HG03097 (cell line): ENCODE data around the gene HS3ST6.
"Not testable (repeated sequence)": the region's sequence is repeated elsewhere in the genome, so short reads cannot be mapped to it uniquely, and the experiment has no call there.

Experiments used
- ATAC-seq: cut with Tn5 transposase; IDR thresholded peaks from one replicate; pipeline ENCODE4 v1.9.1; 2021; ENCODE audit not compliant: unreplicated experiment, low FRiP score

The HS3ST6 gene

DNA sequence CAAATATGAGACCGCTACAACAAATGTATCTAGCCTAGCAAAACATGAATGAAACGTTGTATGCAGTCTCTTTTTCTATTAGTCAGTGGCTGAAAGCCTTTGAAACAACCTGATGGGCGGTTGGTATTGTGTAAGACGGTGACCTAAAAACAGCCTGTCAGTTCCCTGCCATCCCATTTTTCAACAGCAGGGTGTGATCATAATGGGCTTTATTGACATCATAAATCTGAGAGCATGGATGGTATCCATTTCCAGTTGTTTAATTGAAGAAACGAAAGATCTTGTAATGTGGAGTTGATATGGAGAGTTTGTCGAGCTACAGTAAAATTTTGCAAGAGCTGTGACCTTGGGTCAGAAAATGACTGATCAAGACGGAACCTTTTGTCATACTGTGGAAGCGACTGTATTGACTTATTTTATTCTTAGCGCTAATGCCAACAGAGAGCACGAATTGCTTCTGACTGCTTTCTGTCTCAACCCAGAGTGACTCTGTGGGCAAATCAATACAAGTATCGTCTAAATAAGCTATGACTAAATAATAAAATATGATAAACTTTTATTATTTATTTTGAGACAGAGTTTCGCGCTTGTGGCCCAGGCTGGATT, 34.0 kb downstream of the HS3ST6 start:
- no peak for ATAC-seq

DNA sequence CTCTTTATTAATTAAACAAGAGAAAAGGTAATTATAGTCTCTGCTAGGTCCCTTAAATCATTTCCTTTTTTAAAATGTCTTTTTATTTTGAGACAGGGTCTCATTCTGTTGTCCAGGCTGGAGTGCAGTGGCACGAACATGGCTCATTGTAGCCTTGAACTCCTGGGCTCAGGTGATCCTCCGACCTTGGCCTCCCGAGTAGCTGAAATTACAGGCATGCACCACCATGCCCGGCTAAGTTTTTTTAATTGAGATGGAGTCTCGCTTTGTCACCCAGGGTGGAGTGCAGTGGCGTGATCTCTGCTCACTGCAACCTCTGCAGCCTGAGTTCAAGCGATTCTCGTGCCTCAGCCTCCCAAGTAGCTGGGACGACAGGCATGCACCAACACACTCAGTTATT, 37.0 kb downstream of the HS3ST6 start:
- ATAC-seq, result not testable (repeated sequence)

DNA sequence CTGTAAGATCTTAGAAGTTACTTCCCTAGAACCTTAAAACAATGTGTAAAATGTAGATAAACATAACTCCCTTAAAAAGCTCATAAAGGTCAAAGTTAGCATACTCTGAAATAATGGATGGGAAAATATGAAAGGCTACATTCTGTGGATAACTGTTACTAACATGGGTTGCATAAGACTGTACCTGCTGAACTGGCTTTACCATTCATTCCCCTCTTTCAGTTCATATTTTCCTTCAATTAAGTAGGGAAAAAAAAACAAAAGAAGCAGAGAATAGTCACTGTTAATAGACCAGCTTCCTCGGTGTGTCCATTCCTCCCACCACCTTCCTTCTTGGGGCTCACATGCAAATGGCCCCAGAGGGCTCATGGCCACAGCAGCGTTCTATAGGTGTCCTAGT, 38.7 kb downstream of the HS3ST6 start:
- no peak for ATAC-seq

DNA sequence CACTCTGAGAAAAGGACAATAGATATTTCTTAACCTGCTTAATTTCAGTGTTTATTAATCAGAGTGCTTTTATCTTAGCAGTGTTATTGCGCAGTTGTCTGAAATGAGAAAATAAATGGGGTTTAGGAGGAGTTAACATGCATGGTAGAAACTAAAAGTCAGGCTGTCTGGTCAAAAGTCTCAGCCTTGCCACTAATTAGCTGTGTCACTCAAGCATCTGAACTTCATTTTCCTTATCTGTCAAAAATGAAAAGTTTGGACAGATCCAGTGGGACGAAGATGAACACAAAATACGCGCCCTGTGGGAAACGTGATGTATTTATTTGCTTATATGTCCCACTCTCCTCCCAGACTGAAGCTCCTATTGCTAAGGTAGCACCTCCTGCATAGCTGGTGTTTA, 40.0 kb downstream of the HS3ST6 start:
- no peak for ATAC-seq

DNA sequence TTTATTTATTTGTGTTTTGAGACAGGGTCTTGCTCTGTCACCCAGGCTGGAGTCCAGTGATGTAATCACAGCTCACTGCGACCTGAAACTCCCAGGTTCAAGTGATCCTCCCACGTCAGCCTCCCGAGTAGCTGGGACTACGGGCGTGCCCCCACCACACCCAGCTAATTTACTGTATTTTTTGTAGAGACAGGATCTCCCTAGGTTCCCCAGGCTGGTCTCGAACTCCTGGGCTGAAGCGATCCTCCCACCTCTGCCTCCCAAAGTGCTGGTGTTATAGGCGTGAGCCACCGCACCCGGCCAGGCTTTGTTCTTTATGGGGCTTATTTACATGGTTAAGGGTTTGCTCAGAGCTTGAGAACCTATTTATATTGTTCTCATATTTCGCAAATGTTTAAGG, 40.4 kb downstream of the HS3ST6 start:
- ATAC-seq, result no peak

DNA sequence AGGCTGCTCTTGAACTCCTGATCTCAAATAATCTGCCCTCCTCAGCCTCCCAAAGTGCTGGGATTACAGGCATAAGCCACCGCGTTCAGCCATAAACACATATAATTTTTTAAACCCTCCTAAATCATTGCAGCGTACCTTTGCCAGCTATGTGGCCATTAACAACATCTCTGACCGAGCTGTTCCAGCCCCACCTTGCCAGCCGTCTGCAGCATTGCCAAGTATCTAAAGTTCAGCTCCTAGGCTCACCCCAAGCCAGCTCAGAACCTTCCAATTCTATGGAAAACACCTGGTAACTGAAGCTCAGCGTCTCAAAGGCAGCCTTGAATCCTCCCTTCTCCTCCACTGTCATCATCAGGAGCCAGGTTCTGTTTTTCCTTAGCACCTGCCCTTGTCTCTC, 41.1 kb downstream of the HS3ST6 start:
- no peak for ATAC-seq

DNA sequence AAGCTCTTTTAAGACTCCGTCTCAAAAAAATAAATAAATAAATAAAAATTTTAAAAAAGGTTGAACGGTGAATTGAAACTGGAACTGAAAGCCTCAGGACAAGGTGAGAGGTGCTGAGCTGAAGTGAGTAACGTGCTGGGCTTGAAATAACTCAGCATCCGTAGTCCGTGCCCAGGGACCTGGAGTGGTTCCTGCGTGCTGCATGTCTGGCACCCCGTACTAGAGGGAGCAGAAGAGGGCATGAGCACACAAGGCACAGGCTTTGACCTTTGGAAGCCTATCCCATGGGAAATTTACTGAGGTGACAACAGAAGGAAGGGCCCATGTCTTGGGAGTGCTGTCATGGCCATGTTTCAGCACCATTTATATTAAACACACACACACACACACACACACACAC, 41.7 kb downstream of the HS3ST6 start:
- ATAC-seq, result no peak

DNA sequence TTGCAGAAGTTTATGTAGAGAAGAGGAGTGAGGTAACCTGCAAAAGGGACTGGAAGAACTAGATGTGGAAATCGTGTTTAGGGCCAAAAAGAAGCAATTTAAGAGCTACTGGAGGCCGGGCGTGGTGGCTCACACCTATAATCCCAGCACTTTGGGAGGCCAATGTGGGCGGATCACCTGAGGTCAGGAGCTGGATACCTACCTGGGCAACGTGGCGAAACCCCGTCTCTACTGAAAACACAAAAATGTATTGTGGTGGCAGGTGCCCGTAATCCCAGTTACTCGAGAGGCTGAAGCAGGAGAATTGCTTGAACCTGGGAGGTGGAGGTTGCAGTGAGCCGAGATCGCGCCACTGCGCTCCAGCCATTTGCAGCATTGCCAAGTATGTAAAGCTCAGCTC, 42.1 kb downstream of the HS3ST6 start:
- not testable (repeated sequence) for ATAC-seq

DNA sequence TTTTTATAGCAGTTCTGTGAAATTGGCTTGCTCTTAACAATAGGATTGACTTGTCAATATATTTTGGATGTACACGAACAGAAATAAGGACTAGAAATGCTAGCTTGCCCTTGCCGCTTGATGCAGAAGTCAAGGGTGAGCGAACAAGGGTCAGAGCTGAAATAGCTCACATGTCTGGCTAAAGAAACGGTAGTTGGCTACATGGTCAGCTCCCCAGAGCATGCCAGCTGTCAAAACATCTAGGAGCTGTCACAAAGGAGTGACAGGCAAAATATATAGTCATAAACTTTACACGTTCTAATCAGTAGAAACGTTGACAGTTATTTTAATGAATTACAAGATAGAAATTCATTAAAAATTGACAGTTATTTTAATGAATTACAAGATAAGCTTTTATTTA, 43.4 kb downstream of the HS3ST6 start:
- ATAC-seq, result no peak

DNA sequence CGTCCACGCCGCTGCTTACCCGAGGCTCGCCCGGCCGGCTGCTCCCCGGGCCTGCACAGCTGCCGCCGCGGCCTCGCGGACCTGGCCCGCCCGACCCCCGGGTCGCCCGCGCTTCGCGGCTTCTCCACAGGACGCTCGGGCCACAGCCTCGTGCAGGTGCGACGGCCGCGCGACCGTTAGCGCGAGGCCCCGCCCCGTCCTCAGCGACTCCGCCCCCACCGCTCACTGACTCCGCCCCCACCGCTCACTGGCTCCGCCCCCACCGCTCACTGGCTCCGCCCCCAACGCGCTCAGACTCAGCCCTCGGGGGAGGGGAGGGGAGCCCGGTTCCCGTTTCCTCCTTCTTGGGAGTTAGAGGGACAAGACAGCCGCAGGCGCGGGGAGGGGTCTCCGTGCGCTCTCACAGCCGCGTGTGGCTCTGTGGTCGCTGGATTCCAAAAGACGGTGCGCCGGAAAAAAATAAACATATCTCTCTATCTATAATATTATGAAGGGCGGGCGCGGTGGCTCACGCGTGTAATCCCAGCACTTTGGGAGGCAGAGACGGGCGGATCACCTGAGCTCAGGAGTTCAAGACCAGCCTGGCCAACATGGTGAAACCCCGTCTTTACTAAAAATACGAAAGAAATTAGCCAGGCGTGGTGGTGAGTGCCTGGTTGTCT, 46.1 kb downstream of the HS3ST6 start, which contains the start of gene MEIOB:
Gene MEIOB, minus strand, starts transcription at position 191 of the 662 bp plus-strand sequence. CDS start 3,989 bp downstream, outside the sequence.
- no peak for ATAC-seq

DNA sequence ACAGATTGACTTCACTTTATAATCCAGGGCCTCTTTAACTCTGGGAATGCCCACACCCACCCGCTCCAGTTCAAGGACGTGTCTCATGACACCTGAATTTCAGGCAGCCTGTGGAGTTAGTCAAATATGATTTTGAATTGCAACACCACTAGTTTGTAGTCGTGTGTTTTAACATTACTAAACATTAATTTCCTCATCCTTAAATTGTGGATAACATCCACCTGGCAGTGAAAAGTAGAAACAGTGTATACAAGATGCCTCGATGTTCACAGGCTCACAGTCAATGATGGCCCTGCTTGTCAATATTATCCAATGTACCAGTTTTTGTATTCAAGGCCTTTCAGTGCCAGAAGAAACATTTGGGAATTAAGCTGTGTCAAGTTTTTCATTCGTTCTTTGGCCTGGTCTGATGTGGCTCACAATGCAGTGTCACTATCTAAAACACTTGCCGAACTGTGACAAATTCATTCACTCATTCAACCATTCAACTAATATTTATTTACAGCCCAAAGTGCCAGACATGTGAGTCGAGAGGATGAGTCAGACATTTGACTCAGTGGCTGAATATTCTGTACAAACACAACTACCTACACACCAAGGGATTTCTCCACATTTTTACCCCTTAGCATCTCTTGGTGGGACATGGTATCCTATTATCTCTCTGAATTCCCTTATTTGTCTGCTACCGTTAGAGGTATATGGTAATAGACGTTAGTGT, 47.7 kb downstream of the HS3ST6 start:
- no peak for ATAC-seq

DNA sequence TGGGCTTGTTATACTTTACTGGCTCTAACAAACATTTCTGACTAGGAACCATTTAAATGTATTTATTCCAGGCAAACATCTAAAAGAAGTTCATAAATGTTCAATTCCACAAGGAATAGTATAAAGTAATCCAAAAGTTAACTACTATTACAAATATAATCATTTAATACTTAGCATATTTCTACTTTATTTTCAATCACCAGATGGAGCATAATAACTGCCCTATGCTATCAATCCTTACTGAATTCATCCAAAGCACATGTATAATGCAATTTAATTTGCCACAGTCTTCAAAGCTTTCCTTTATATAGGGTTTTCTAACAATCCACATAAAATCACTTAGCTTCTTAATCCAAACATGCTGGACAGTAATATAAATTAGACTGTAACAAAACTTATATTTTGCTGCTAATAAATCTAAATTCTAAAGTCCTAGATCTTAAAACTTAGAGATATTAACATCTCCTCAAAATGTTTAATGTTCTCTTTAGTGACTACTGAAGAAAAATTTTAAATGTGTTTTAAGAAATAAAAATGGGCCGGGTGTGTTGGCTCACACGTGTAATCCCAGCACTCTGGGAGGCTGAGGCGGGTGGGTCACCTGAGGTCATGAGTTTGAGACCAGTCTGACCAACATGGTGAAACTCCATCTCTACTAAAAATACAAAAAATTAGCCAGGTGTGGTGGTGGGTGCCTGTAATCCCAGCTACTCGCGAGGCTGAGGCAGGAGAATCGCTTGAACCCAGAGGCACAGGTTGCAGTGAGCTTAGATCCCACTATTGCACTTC, 52.1 kb downstream of the HS3ST6 start:
- ATAC-seq, result no peak

DNA sequence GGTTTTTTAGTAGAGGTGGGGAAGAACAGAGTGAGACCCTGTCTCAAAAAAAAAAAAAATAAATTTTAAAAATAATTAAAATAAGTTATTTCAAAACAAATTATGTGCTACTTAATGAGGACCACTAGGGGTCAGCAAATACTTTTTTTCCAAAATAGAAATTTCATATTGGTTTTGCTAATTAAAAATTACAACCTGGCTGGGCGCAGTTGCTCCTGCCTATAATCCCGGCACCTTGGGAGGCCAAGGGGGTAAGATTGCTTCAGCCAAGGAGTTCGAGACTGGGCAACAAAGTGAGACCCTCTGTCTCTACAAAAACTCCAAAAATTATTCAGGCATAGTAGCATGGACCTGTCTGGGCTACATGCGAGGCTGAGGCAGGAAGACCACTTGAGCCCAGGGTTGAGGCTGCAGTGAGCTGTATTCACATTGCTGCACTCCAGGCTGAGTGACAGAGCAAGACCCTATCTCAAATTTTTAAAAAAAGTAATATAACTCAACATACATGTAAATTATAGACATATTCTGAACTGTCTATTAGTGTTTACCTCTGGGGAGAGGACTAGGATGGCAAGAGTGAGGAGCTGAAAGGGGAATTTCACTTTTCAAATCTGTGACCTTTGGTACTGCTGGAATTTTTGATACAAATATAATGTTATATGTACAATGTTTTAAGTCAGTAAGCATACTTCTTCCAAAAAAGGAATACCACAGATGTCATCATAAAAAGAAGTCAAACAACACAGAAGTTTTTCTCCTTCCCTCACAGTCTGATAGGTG, 54.3 kb downstream of the HS3ST6 start:
- no peak for ATAC-seq

DNA sequence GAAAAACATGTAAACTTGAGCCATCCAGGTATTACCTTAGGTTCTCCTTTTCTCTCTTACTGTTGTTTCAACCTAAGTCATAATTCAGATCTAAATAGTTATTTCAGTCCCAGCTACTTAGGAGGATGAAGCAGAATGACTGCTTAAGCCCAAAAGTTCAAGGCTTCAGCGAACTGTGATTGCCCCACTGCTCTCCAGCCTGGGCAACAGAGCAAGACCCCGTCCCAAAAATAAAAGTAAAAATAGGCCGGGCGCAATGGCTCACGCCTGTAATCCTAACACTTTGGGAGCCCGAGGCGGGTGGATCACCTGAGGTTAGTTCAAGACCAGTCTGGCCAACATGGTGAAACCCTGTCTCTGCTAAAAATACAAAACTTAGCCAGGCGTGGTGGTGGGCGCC, 55.8 kb downstream of the HS3ST6 start:
- no peak for ATAC-seq

DNA sequence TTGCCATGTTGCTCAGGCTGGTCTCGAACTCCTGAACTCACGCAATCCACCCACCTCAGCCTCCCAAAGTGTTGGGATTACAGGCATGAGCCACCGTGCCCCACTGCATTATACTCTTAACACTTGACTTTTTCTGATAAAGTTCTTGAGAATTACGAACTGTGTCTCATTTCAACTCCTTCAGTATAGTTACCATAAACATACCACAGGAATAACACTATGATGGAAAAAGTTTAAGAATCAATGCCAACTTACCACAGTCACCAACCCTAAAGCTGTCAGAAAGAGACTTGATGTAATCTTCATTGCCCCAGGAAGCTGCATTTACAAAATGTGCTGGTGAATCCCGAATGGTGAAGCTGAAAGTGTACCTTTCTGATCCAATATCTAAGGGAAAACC, 56.5 kb downstream of the HS3ST6 start:
- no peak for ATAC-seq
